Lower leg skin (tissue), 4 donors: ENCODE measurements around the gene PKD1L1. TPM values are rescaled to one million over a fixed set of nuclear protein-coding genes. Genes with fewer than 3 reads are reported as not detected.

Experiments used
- DNase-seq, 2 donors: peaks; one replicate each; pipeline ENCODE4 v3.0.0-alpha.2; 2019; ENCODE audit warnings: low spot score in 2 of 2
- H3K4me3 ChIP-seq: fragments of 200-600 bp; sonication (generic); 2 replicates; pipeline ENCODE4 v1.5.1; 2017; ENCODE audit warnings: mild to moderate bottlenecking, low read depth; ENCODE audit not compliant: poor library complexity, severe bottlenecking
- POLR2A ChIP-seq, 2 donors: fragments of 450-650 bp; IDR thresholded peaks; one replicate each; pipeline ENCODE4 v1.6.1; 2016 to 2017; ENCODE audit warnings: antibody characterized with exemption in 2 of 2, mild to moderate bottlenecking in 1 of 2, moderate library complexity in 1 of 2
- WGBS, 2 donors: methylation state at CpG; one replicate each; pipeline ENCODE4 v1.1.5; 2018; 5-methylcytosine and 5-hydroxymethylcytosine counted together
- intact Hi-C: fragments of 100-400 bp; cut with DNase I; formaldehyde crosslinking; loops from one replicate; pipeline ENCODE4 v1.15.0; 2023; ENCODE audit warnings: low total_unique reads
- total RNA-seq, 4 donors: library from RNA; depleted of rRNA; stranded (reverse); fragments of >200 nt; gene quantifications; one replicate each; pipeline ENCODE4 v1.1.0, GENCODE V29; 2016
- TF ChIP-seq, protein P1 (sequence below), 3 donors: fragments of 450-650 bp; IDR thresholded peaks; one replicate each; pipeline ENCODE4 v1.5.1; 2016; ENCODE audit warnings: antibody characterized with exemption in 3 of 3, mild to moderate bottlenecking in 3 of 3, moderate library complexity in 2 of 3

PKD1L1 gene
- total RNA-seq, 4 donors from 2014 or later = 0.04 to 0.12 (median 0.07) TPM

- no peak for DNase-seq
- H3K4me3 ChIP-seq = no peak overlapping the region
- TF ChIP-seq, protein P1, sequence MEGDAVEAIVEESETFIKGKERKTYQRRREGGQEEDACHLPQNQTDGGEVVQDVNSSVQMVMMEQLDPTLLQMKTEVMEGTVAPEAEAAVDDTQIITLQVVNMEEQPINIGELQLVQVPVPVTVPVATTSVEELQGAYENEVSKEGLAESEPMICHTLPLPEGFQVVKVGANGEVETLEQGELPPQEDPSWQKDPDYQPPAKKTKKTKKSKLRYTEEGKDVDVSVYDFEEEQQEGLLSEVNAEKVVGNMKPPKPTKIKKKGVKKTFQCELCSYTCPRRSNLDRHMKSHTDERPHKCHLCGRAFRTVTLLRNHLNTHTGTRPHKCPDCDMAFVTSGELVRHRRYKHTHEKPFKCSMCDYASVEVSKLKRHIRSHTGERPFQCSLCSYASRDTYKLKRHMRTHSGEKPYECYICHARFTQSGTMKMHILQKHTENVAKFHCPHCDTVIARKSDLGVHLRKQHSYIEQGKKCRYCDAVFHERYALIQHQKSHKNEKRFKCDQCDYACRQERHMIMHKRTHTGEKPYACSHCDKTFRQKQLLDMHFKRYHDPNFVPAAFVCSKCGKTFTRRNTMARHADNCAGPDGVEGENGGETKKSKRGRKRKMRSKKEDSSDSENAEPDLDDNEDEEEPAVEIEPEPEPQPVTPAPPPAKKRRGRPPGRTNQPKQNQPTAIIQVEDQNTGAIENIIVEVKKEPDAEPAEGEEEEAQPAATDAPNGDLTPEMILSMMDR (IDR thresholded peaks at IDR 0.05) = no peak
- no peak for TF ChIP-seq POLR2A (IDR thresholded peaks at IDR 0.05)
- WGBS, 2 donors = 95 to 97% methylated on average over 6 of the region's 6 CpGs
- intact Hi-C loops = no loop called here
Measured at GRCh38 chr7:47735431-47736345, 212.6 kb downstream of the PKD1L1 start.

DNA sequence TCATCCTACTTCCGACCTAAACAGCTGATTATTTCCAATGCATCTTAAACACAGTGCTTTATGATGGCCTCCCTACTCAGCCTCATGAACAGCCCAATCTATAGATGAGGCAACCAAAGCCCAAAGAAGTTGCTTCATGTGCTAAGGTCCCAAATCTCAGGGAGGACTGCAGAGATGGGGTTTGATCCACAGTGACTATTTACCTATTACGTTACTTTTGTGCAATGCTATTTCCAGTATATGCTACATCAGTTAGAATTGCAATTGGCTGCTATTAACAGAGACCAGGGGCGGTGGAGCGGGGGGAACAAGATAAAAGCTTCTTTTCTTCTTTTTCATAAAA is 213.3 kb downstream of the PKD1L1 start:
- WGBS, 2 donors = 89 to 92% methylated on average over 4 of the region's 4 CpGs
- intact Hi-C loops = loop anchor here (5.0 kb wide), 1 partner anchor 778 kb away; no protein-coding TSS in a partner anchor
- no peak overlapping the region for H3K4me3 ChIP-seq
- no peak for TF ChIP-seq POLR2A (IDR thresholded peaks at IDR 0.05)
- TF ChIP-seq, protein P1 (IDR thresholded peaks at IDR 0.05) = no peak
- DNase-seq = no peak

DNA sequence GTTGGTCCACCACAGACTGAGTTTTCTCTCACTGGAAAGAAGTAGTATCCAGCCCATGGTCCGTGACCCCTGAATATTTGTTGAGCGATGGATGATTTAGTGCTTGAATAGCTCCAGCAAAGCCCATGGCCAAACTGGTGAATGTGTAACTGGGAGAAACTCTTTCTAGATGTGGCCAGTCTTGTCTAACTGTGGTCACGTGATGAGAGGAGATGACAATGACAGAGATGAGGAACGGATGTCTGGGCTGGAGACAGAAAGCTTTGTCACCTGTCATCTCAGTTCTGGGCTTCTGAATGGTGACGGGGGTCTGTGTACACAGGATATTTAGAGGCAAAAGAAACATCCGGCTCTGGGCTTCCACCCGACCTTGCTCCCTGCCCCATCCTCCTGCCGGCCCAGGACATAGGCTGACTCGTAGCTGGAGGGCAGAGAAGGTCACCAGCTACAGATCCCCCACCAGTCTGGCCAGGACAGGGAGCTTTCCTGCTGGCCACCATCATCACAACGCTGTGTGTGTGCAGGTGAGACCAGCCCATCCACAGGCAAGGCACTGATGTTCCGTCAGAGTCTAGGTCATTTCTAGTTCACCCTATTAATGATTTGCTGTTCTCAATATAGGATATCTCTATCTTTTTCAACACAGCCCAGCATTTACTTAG is 213.8 kb downstream of the PKD1L1 start:
- WGBS, 2 donors = 83 to 86% methylated on average over 11 of the region's 11 CpGs
- TF ChIP-seq POLR2A (IDR thresholded peaks at IDR 0.05) = no peak
- TF ChIP-seq, protein P1 (IDR thresholded peaks at IDR 0.05) = peak in 1 of 3 donors; percentile 86
- no peak for DNase-seq
- no peak overlapping the region for H3K4me3 ChIP-seq
- intact Hi-C loops = loop anchor here (5.0 kb wide), 1 partner anchor 777 kb away; no protein-coding TSS in a partner anchor

DNA sequence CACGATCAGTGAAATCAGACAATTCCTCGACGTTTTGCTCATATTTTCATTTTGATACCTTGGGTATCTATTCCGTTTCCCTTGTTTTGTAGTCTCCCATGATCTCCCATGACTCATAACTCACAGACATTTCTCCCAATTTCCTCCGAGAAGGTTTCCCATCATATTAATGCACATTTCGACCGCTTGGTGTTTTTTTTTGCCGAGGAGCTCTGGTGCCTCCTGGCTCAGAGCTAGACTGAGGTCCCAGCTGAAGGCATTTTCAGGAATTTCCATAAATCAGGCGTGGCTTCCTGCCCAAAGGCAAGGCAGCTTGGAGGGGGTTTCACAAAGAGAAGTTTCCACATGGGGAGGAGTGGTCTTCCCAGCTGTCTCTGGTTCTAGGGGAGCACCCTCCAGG is 218.1 kb downstream of the PKD1L1 start:
- intact Hi-C loops = loop anchor here (5.0 kb wide), 1 partner anchor 773 kb away; no protein-coding TSS in a partner anchor
- WGBS, 2 donors = 75 to 79% methylated on average over 9 of the region's 9 CpGs
- no peak overlapping the region for H3K4me3 ChIP-seq
- TF ChIP-seq, protein P1 (IDR thresholded peaks at IDR 0.05) = no peak
- DNase-seq = no peak

DNA sequence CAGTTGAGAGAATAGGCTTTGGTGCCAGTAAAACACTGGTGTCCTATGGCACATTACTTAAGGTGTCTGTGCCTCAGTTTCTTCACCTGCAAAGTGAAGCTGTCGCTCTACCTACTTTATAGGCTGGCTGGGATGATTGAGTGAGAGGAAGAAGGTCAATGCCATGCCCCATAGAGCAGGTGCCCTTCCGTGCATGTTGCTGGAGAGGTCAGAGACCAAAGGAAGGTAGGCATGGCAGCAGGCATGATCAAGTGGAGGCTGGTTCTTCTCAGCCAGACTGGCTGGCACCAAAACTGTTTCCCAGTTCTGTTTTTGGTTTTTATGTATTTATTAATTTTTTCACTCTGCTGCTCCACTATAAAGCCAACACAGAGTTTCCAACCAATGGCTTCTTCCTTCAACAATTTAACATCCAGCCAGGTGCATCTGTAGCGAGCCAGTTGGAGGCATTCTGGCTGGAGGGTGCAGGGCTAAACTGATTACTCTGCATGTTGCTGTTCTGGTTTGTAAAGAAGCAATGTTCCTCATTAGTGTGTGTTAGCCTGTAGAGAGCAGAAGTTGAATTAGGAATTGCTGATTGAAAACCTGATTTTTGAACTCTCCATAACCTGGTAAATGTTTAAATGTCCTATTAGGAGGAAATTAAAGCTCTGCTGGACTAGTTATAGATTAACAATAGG is 222.1 kb downstream of the PKD1L1 start:
- DNase-seq = peak in 1 of 2 donors; percentile 54
- TF ChIP-seq, protein P1 (IDR thresholded peaks at IDR 0.05) = no peak
- no peak for TF ChIP-seq POLR2A (IDR thresholded peaks at IDR 0.05)
- intact Hi-C loops = no loop called here
- no peak overlapping the region for H3K4me3 ChIP-seq
- 92 to 95% methylated on average over 3 of the region's 3 CpGs for WGBS, 2 donors
